Thoracic aorta (tissue), 2 donors: ENCODE results near the gene SYTL3. TPM values are rescaled to one million over a fixed set of nuclear protein-coding genes. Genes with fewer than 3 reads are reported as not detected.

ENCODE experiments used
- ATAC-seq: fragments of 150-250 bp; one replicate; pipeline ENCODE4 v1.8.0; 2017; ENCODE audit warnings: low read depth; ENCODE audit not compliant: insufficient number of reproducible peaks, low FRiP score
- DNase-seq: peaks from one replicate; pipeline ENCODE4 v3.0.0-alpha.2; 2020; ENCODE audit warnings: low spot score
- H3K27ac ChIP-seq, 2 donors: fragments of 200-600 bp; sonication (generic); 1 replicate in 1 of 2; 2 replicates in 1 of 2; pipeline ENCODE4 v1.5.1; 2016; ENCODE audit warnings: mild to moderate bottlenecking in 2 of 2, moderate library complexity in 2 of 2
- H3K27me3 ChIP-seq: fragments of 200-600 bp; sonication (generic); replicated peaks from 2 replicates; pipeline ENCODE4 v1.6.0; 2016; ENCODE audit warnings: mild to moderate bottlenecking; ENCODE audit not compliant: insufficient read depth
- H3K36me3 ChIP-seq: fragments of 200-600 bp; sonication (generic); one replicate; pipeline ENCODE4 v1.5.1; 2016
- H3K4me1 ChIP-seq, 2 donors: fragments of 200-600 bp; sonication (generic); 1 replicate in 1 of 2; 2 replicates in 1 of 2; pipeline versions ENCODE4 v1.5.1 to v1.6.0; 2016; ENCODE audit warnings: low read depth in 2 of 2, mild to moderate bottlenecking in 1 of 2; ENCODE audit not compliant: control insufficient read depth in 1 of 2
- H3K4me3 ChIP-seq: fragments of 200-600 bp; sonication (generic); 2 replicates; pipeline ENCODE4 v1.5.1; 2016; ENCODE audit warnings: mild to moderate bottlenecking
- H3K9me3 ChIP-seq: fragments of 200-600 bp; sonication (generic); 2 replicates; pipeline ENCODE4 v1.5.1; 2016
- total RNA-seq, 2 donors: library from RNA; depleted of rRNA; stranded (reverse); fragments of >200 nt; gene quantifications; one replicate each; pipeline versions ENCODE4 v1.1.0 to v1.2.3, GENCODE V29; 2016
- TF ChIP-seq, protein P1 (sequence below): fragments of 200-600 bp; sonication (generic); IDR thresholded peaks from one replicate; pipeline ENCODE4 v1.5.1; 2019; ENCODE audit warnings: antibody characterized with exemption

The SYTL3 gene
- total RNA-seq, 2 donors from 2014 or later = 7.1 to 9.6 TPM

GRCh38 chr6:158812611-158813010, 162.8 kb downstream of the SYTL3 start:
- Histone ChIP-seq H3K27me3 (no peaks in the 10 kb centered on the region), H3K27ac (no peak overlapping the region), H3K36me3 (no peaks in the 10 kb centered on the region), H3K4me1 (peaks cover 11 to 32% of the 10 kb centered on the region in 2 donors), H3K4me3 (no peak overlapping the region), H3K9me3 (no peaks in the 10 kb centered on the region)
- DNase-seq (no peak), ATAC-seq (no peak)
- TF ChIP-seq, protein P1, sequence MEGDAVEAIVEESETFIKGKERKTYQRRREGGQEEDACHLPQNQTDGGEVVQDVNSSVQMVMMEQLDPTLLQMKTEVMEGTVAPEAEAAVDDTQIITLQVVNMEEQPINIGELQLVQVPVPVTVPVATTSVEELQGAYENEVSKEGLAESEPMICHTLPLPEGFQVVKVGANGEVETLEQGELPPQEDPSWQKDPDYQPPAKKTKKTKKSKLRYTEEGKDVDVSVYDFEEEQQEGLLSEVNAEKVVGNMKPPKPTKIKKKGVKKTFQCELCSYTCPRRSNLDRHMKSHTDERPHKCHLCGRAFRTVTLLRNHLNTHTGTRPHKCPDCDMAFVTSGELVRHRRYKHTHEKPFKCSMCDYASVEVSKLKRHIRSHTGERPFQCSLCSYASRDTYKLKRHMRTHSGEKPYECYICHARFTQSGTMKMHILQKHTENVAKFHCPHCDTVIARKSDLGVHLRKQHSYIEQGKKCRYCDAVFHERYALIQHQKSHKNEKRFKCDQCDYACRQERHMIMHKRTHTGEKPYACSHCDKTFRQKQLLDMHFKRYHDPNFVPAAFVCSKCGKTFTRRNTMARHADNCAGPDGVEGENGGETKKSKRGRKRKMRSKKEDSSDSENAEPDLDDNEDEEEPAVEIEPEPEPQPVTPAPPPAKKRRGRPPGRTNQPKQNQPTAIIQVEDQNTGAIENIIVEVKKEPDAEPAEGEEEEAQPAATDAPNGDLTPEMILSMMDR = no peak

DNA sequence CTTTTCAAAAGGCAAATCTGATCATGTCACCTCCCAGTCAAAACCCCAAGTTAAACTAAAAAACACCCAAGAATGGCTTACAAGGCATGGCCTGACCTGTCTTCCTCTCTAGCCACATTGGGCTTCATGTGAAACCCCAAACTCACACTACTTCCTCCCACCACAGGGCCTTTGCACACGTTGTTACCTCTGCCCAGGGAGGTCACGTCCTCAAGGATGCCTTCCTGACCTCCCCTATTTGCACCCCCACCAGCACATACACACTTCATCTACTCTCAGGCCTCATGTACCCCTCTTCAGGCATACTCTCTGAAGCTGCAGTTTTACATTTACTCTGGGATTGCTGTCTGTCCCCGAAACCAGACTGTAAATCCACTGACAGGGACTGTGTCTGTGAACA, 163.2 kb downstream of the SYTL3 start:
- H3K4me3 ChIP-seq = no peak overlapping the region
- DNase-seq (no peak), ATAC-seq (no peak)
- TF ChIP-seq, protein P1 = no peak
- H3K9me3 ChIP-seq = no peaks in the 10 kb centered on the region
- H3K27ac ChIP-seq = no peak overlapping the region
- H3K4me1 ChIP-seq = peaks cover 11 to 34% of the 10 kb centered on the region in 2 donors
- H3K36me3 ChIP-seq = no peaks in the 10 kb centered on the region
- no peaks in the 10 kb centered on the region for H3K27me3 ChIP-seq

Other genes starting within 250 kb of the SYTL3 start
- 10 to 100 TPM; 21.4 to 26.3 TPM for gene TMEM181, start 90.0 kb upstream of the SYTL3 start, total RNA-seq
- 10 to 100 TPM; 45.6 to 48.7 TPM for gene DYNLT1, start 5.3 kb upstream of the SYTL3 start, total RNA-seq
- gene EZR, start 169.3 kb downstream of the SYTL3 start, total RNA-seq = 10 to 100 TPM; 26.8 to 55.2 TPM